Mammary epithelial cell (primary cell): ENCODE measurements around the gene THAP9.

Source experiments
- EZH2 ChIP-seq: IDR thresholded peaks from 2 replicates; pipeline ENCODE4 v1.6.1; 2012; ENCODE audit warnings: low read length, inconsistent platforms, borderline replicate concordance
- TF ChIP-seq, protein P1 (sequence below), 2 donors: IDR thresholded peaks in 1 of 2; conservative IDR thresholded peaks in 1 of 2; 2 replicates each; pipeline ENCODE4 v1.5.1; 2011 to 2012; ENCODE audit warnings: inconsistent platforms in 2 of 2, low read length in 2 of 2, mild to moderate bottlenecking in 2 of 2, control low read depth in 1 of 2, low read depth in 1 of 2; ENCODE audit not compliant: insufficient read depth in 1 of 2; ENCODE audit errors: extremely low read depth in 1 of 2

- TF ChIP-seq, protein P1, sequence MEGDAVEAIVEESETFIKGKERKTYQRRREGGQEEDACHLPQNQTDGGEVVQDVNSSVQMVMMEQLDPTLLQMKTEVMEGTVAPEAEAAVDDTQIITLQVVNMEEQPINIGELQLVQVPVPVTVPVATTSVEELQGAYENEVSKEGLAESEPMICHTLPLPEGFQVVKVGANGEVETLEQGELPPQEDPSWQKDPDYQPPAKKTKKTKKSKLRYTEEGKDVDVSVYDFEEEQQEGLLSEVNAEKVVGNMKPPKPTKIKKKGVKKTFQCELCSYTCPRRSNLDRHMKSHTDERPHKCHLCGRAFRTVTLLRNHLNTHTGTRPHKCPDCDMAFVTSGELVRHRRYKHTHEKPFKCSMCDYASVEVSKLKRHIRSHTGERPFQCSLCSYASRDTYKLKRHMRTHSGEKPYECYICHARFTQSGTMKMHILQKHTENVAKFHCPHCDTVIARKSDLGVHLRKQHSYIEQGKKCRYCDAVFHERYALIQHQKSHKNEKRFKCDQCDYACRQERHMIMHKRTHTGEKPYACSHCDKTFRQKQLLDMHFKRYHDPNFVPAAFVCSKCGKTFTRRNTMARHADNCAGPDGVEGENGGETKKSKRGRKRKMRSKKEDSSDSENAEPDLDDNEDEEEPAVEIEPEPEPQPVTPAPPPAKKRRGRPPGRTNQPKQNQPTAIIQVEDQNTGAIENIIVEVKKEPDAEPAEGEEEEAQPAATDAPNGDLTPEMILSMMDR (conservative IDR thresholded peaks at IDR 0.05 in 1 of 2, IDR thresholded peaks at IDR 0.05 in 1 of 2; ENCODE audit: extremely low read depth in 1 of 2, insufficient read depth in 1 of 2, low read depth in 1 of 2, low read length in 2 of 2) = no peak
- no peak for TF ChIP-seq EZH2
These were observed 68.9 kb downstream of the THAP9 start for GRCh38 chr4:82969414-82969813.
